Measurements from ENCODE around the gene CCDC93. TPM values are rescaled to one million over a fixed set of nuclear protein-coding genes. Genes with fewer than 3 reads are reported as not detected.

Gene CCDC93
- total RNA-seq, 1 experiment from 2014 or later = 18.7 TPM

- POLR2A ChIA-PET = no interaction called here
- H3K4me1 ChIP-seq (ENCODE audit: control insufficient read depth in 1 of 2, insufficient read depth in 2 of 2, low read length in 2 of 2) = no peaks in the 10 kb centered on the region
- H3K79me2 ChIP-seq (ENCODE audit: insufficient read depth, low read length) = no peaks in the 10 kb centered on the region
- H3K27me3 ChIP-seq (ENCODE audit: insufficient read depth, low read length) = no peaks in the 10 kb centered on the region
- H2AFZ ChIP-seq (ENCODE audit: low read depth, low read length, poor library complexity, severe bottlenecking) = no peak overlapping the region
- no peak overlapping the region for H3K9ac ChIP-seq (ENCODE audit: low read length)
- no peak for ATAC-seq
- CTCF ChIA-PET = interaction anchor here (1.0 to 1.3 kb wide), 2 partner anchors 16 to 60 kb away, joined by 3 to 6 read pairs; no protein-coding TSS in a partner anchor
- no peaks in the 10 kb centered on the region for H3K9me2 ChIP-seq (ENCODE audit: insufficient read depth)
- no peak overlapping the region for H3K4me3 ChIP-seq (replicated peaks in 1 of 2; ENCODE audit: low read depth in 1 of 2, low read length in 2 of 2)
- H3K27ac ChIP-seq (ENCODE audit: low read depth, low read length) = no peak overlapping the region
- no TSS peak for BruUV-seq (replicated peaks)
- DNase-seq (ENCODE audit: low read depth, low spot score) = no peak
- H4K20me1 ChIP-seq (ENCODE audit: insufficient read depth) = no peaks in the 10 kb centered on the region
- no peaks in the 10 kb centered on the region for H3K9me3 ChIP-seq (ENCODE audit: control insufficient read depth in 1 of 2, insufficient read depth in 1 of 2, low read depth in 1 of 2, low read length in 2 of 2)
- no peak overlapping the region for H3K4me2 ChIP-seq (ENCODE audit: low read length)
- no peaks in the 10 kb centered on the region for H3K36me3 ChIP-seq (ENCODE audit: control insufficient read depth in 1 of 2, insufficient read depth in 2 of 2, low read length in 2 of 2)
- TF ChIP-seq ZNF274 (IDR thresholded peaks at IDR 0.05; ENCODE audit: low read depth, low read length) (no peak), SIN3A (IDR thresholded peaks at IDR 0.05; ENCODE audit: low read depth) (no peak), EZH2 (IDR thresholded peaks at IDR 0.05) (no peak), POLR2A (IDR thresholded peaks at IDR 0.05; ENCODE audit: borderline replicate concordance, extremely low read depth, insufficient read depth, insufficient read length) (no peak), ZBTB33 (IDR thresholded peaks at IDR 0.05; ENCODE audit: extremely low read depth, insufficient replicate concordance, low read length) (no peak), FOSL1 (IDR thresholded peaks at IDR 0.05; ENCODE audit: low read depth) (no peak), RAD21 (IDR thresholded peaks at IDR 0.05; ENCODE audit: low read depth) (no peak)
- intact Hi-C loops (cut with micrococcal nuclease) = no loop called here
- RAD21 ChIA-PET (ENCODE audit: low non-redundant PET in 1 of 2, low total read pairs in 2 of 2, uncharacterized antibody in 2 of 2, unreplicated experiment in 2 of 2) = no interaction called here
These were observed 48.8 kb upstream of the CCDC93 start for GRCh38 chr2:118062669-118063068.

GRCh38 chr2:118062048-118062447 lies 48.2 kb upstream of the CCDC93 start:
- Histone ChIP-seq H3K27me3 (ENCODE audit: insufficient read depth, low read length) (no peaks in the 10 kb centered on the region), H3K9me2 (ENCODE audit: insufficient read depth) (no peaks in the 10 kb centered on the region), H3K9ac (ENCODE audit: low read length) (no peak overlapping the region), H2AFZ (ENCODE audit: low read depth, low read length, poor library complexity, severe bottlenecking) (no peak overlapping the region), H3K36me3 (ENCODE audit: control insufficient read depth in 1 of 2, insufficient read depth in 2 of 2, low read length in 2 of 2) (no peaks in the 10 kb centered on the region), H3K4me1 (ENCODE audit: control insufficient read depth in 1 of 2, insufficient read depth in 2 of 2, low read length in 2 of 2) (no peaks in the 10 kb centered on the region), H3K4me3 (replicated peaks in 1 of 2; ENCODE audit: low read depth in 1 of 2, low read length in 2 of 2) (no peak overlapping the region), H3K79me2 (ENCODE audit: insufficient read depth, low read length) (no peaks in the 10 kb centered on the region), H3K27ac (ENCODE audit: low read depth, low read length) (no peak overlapping the region), H3K9me3 (ENCODE audit: control insufficient read depth in 1 of 2, insufficient read depth in 1 of 2, low read depth in 1 of 2, low read length in 2 of 2) (no peaks in the 10 kb centered on the region), H3K4me2 (ENCODE audit: low read length) (no peak overlapping the region), H4K20me1 (ENCODE audit: insufficient read depth) (no peaks in the 10 kb centered on the region)
- intact Hi-C loops (cut with micrococcal nuclease) = no loop called here
- no peak for ATAC-seq
- POLR2A ChIA-PET = no interaction called here
- CTCF ChIA-PET = interaction anchor here (1.0 to 1.3 kb wide), 2 partner anchors 15 to 59 kb away, joined by 3 to 6 read pairs; no protein-coding TSS in a partner anchor
- BruUV-seq (replicated peaks) = no TSS peak
- no peak for DNase-seq (ENCODE audit: low read depth, low spot score)
- RAD21 ChIA-PET (ENCODE audit: low non-redundant PET in 1 of 2, low total read pairs in 2 of 2, uncharacterized antibody in 2 of 2, unreplicated experiment in 2 of 2) = no interaction called here
- TF ChIP-seq POLR2A (IDR thresholded peaks at IDR 0.05; ENCODE audit: borderline replicate concordance, extremely low read depth, insufficient read depth, insufficient read length) (no peak), CTCF (IDR thresholded peaks at IDR 0.05 in 2 of 3, conservative IDR thresholded peaks at IDR 0.05 in 1 of 3; ENCODE audit: borderline replicate concordance in 1 of 3, insufficient read depth in 1 of 3, low read depth in 2 of 3, low read length in 2 of 3) (no peak), SRF (IDR thresholded peaks at IDR 0.05; ENCODE audit: low read depth) (no peak)
